SK-N-SH treated with all-trans-retinoic acid at 6 μM for 48 hours (cell line): ENCODE measurements around the gene ABCA13.

ENCODE experiments used
- ATAC-seq: fragments of 200-7000 bp; cut with Tn5 transposase; 3 replicates; pipeline ENCODE4 v1.9.1; 2020; ENCODE audit warnings: mild to moderate bottlenecking, moderate library complexity
- ARNTL ChIP-seq: fragments of 450-650 bp; formaldehyde crosslinking; IDR thresholded peaks from 2 replicates; pipeline ENCODE4 v1.5.0; 2020; ENCODE audit warnings: low read depth, mild to moderate bottlenecking, moderate library complexity, borderline replicate concordance
- BACH2 ChIP-seq: fragments of 250-450 bp; sonication (Bioruptor Pico); IDR thresholded peaks from 2 replicates; pipeline ENCODE4 v1.9.0; 2021; ENCODE audit warnings: mild to moderate bottlenecking, borderline replicate concordance
- CSDC2 ChIP-seq: fragments of 250-450 bp; sonication (Bioruptor Pico); IDR thresholded peaks from 2 replicates; pipeline ENCODE4 v1.5.0; 2020; ENCODE audit warnings: mild to moderate bottlenecking, moderate library complexity
- ESRRG ChIP-seq: fragments of 250-450 bp; sonication (Bioruptor Pico); IDR thresholded peaks from 2 replicates; pipeline ENCODE4 v1.6.1; 2021; ENCODE audit warnings: mild to moderate bottlenecking
- GLIS3 ChIP-seq: fragments of 250-450 bp; sonication (Bioruptor Pico); IDR thresholded peaks from 2 replicates; pipeline ENCODE4 v1.5.0; 2020; ENCODE audit warnings: mild to moderate bottlenecking, moderate library complexity
- ISL1 ChIP-seq: fragments of 250-450 bp; sonication (Bioruptor Pico); IDR thresholded peaks from 2 replicates; pipeline ENCODE4 v2.1.2; 2022; ENCODE audit warnings: mild to moderate bottlenecking, moderate library complexity
- OSR1 ChIP-seq: fragments of 250-450 bp; sonication (Bioruptor Pico); IDR thresholded peaks from 2 replicates; pipeline ENCODE4 v1.8.0; 2022; ENCODE audit warnings: moderate library complexity, mild to moderate bottlenecking, inconsistent platforms
- PATZ1 ChIP-seq: fragments of 250-450 bp; sonication (Bioruptor Pico); IDR thresholded peaks from 2 replicates; pipeline ENCODE4 v1.8.0; 2020; ENCODE audit warnings: mild to moderate bottlenecking, moderate library complexity, borderline replicate concordance
- PPARA ChIP-seq: fragments of 250-450 bp; sonication (Bioruptor Pico); IDR thresholded peaks from 2 replicates; pipeline ENCODE4 v1.5.0; 2020; ENCODE audit warnings: mild to moderate bottlenecking, borderline replicate concordance
- RARB ChIP-seq: fragments of 250-450 bp; sonication (Bioruptor Pico); IDR thresholded peaks from 2 replicates; pipeline ENCODE4 v1.8.0; 2021; ENCODE audit warnings: mild to moderate bottlenecking, moderate library complexity
- SNAI2 ChIP-seq: fragments of 250-450 bp; sonication (Bioruptor Pico); IDR thresholded peaks from 2 replicates; pipeline ENCODE4 v1.5.0; 2020; ENCODE audit warnings: mild to moderate bottlenecking, moderate library complexity
- TCF4 ChIP-seq: fragments of 250-450 bp; sonication (Bioruptor Pico); IDR thresholded peaks from 2 replicates; pipeline ENCODE4 v1.8.0; 2021; ENCODE audit warnings: mild to moderate bottlenecking, moderate library complexity, borderline replicate concordance
- TOX ChIP-seq: fragments of 250-450 bp; sonication (Bioruptor Pico); IDR thresholded peaks from 2 replicates; pipeline ENCODE4 v1.8.0; 2021; ENCODE audit warnings: mild to moderate bottlenecking, moderate library complexity, borderline replicate concordance
- TSHZ2 ChIP-seq: fragments of 250-450 bp; sonication (Bioruptor Pico); IDR thresholded peaks from 2 replicates; pipeline ENCODE4 v1.5.0; 2020; ENCODE audit warnings: mild to moderate bottlenecking, moderate library complexity
- ZFP3 ChIP-seq: fragments of 250-450 bp; sonication (Bioruptor Pico); IDR thresholded peaks from 2 replicates; pipeline ENCODE4 v1.5.0; 2020; ENCODE audit warnings: mild to moderate bottlenecking, moderate library complexity
- ZFP30 ChIP-seq: fragments of 450-650 bp; formaldehyde crosslinking; IDR thresholded peaks from 2 replicates; pipeline ENCODE4 v1.5.0; 2022; ENCODE audit warnings: mild to moderate bottlenecking, moderate library complexity
- ZNF565 ChIP-seq: fragments of 450-650 bp; formaldehyde crosslinking; conservative IDR thresholded peaks from 2 replicates; pipeline ENCODE4 v1.5.0; 2020; ENCODE audit warnings: low read depth, mild to moderate bottlenecking, moderate library complexity
- ZNF70 ChIP-seq: fragments of 450-650 bp; formaldehyde crosslinking; IDR thresholded peaks from 2 replicates; pipeline ENCODE4 v1.5.0; 2020; ENCODE audit warnings: mild to moderate bottlenecking, moderate library complexity
- ZNF8 ChIP-seq: fragments of 450-650 bp; formaldehyde crosslinking; IDR thresholded peaks from 2 replicates; pipeline ENCODE4 v1.5.0; 2020; ENCODE audit warnings: mild to moderate bottlenecking, moderate library complexity
- TF ChIP-seq, protein P1 (sequence below): fragments of 250-450 bp; sonication (Bioruptor Pico); IDR thresholded peaks from 2 replicates; pipeline ENCODE4 v1.5.1; 2021; ENCODE audit warnings: mild to moderate bottlenecking, moderate library complexity
- TF ChIP-seq, protein P2 (sequence below): fragments of 250-450 bp; sonication (Bioruptor Pico); IDR thresholded peaks from 2 replicates; pipeline ENCODE4 v1.5.1; 2020; ENCODE audit warnings: low read depth, mild to moderate bottlenecking, moderate library complexity
- TF ChIP-seq, protein P3 (sequence below): fragments of 250-450 bp; sonication (Bioruptor Pico); IDR thresholded peaks from 2 replicates; pipeline ENCODE4 v1.8.0; 2021; ENCODE audit warnings: low read depth, mild to moderate bottlenecking, moderate library complexity, borderline replicate concordance

ABCA13 gene

GRCh38 chr7:48416327-48416908 is 245.2 kb downstream of the ABCA13 start:
- TF ChIP-seq BACH2 (CRISPR knock-in tag) = no peak
- TF ChIP-seq, all 23 proteins: peak for 0
- peak; percentile 46; the same call in 2 of the 3 replicates for ATAC-seq

- TF ChIP-seq, protein P1, sequence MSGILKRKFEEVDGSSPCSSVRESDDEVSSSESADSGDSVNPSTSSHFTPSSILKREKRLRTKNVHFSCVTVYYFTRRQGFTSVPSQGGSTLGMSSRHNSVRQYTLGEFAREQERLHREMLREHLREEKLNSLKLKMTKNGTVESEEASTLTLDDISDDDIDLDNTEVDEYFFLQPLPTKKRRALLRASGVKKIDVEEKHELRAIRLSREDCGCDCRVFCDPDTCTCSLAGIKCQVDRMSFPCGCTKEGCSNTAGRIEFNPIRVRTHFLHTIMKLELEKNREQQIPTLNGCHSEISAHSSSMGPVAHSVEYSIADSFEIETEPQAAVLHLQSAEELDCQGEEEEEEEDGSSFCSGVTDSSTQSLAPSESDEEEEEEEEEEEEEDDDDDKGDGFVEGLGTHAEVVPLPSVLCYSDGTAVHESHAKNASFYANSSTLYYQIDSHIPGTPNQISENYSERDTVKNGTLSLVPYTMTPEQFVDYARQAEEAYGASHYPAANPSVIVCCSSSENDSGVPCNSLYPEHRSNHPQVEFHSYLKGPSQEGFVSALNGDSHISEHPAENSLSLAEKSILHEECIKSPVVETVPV (CRISPR knock-in tag) = no peak
- TF ChIP-seq RARB (CRISPR knock-in tag) (no peak), ZFP30 (no peak), ARNTL (CRISPR knock-in tag) (no peak), CSDC2 (no peak), ZNF8 (CRISPR knock-in tag) (no peak), ISL1 (CRISPR knock-in tag) (no peak), ZFP3 (no peak), ZNF565 (CRISPR knock-in tag) (no peak), PPARA (CRISPR knock-in tag) (no peak), TOX (CRISPR knock-in tag) (no peak), SNAI2 (CRISPR knock-in tag) (no peak), BACH2 (CRISPR knock-in tag) (no peak), TCF4 (no peak), ZNF70 (CRISPR knock-in tag) (no peak), PATZ1 (CRISPR knock-in tag) (no peak), ESRRG (CRISPR knock-in tag) (no peak), GLIS3 (CRISPR knock-in tag) (no peak), OSR1 (CRISPR knock-in tag) (no peak)
- TF ChIP-seq, protein P2, sequence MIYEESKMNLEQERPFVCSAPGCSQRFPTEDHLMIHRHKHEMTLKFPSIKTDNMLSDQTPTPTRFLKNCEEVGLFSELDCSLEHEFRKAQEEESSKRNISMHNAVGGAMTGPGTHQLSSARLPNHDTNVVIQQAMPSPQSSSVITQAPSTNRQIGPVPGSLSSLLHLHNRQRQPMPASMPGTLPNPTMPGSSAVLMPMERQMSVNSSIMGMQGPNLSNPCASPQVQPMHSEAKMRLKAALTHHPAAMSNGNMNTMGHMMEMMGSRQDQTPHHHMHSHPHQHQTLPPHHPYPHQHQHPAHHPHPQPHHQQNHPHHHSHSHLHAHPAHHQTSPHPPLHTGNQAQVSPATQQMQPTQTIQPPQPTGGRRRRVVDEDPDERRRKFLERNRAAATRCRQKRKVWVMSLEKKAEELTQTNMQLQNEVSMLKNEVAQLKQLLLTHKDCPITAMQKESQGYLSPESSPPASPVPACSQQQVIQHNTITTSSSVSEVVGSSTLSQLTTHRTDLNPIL = no peak
- TF ChIP-seq, all 23 proteins: peak for 0
- ATAC-seq = no peak
These were observed 248.1 kb downstream of the ABCA13 start for GRCh38 chr7:48419401-48419800.

DNA sequence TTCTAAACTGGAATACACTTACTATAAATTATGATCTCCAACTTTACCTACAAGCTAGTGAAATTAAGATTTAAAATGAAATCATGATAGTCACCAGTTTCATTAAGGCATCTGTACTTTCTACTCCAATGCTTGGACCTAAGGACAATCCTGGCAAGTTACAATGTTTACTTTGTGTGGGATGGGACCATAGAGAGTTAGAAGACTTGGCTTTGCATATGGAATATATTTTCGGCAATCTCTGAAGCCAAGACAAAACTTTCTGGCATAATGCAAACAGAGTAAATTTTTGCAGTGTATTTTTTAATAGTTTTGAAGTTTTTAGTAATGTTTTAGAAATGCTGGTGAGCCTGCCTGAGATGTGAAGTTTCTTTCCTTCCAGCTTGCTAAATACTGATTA is 248.9 kb downstream of the ABCA13 start:
- TF ChIP-seq TOX (CRISPR knock-in tag) (no peak), ARNTL (CRISPR knock-in tag) (no peak), TSHZ2 (no peak), ISL1 (CRISPR knock-in tag) (no peak), ZNF70 (CRISPR knock-in tag) (no peak), ZNF8 (CRISPR knock-in tag) (no peak), OSR1 (CRISPR knock-in tag) (no peak), GLIS3 (CRISPR knock-in tag) (no peak), CSDC2 (no peak), TCF4 (no peak), ESRRG (CRISPR knock-in tag) (no peak), ZNF565 (CRISPR knock-in tag) (no peak), BACH2 (CRISPR knock-in tag) (no peak), ZFP3 (no peak)
- TF ChIP-seq, protein P3, sequence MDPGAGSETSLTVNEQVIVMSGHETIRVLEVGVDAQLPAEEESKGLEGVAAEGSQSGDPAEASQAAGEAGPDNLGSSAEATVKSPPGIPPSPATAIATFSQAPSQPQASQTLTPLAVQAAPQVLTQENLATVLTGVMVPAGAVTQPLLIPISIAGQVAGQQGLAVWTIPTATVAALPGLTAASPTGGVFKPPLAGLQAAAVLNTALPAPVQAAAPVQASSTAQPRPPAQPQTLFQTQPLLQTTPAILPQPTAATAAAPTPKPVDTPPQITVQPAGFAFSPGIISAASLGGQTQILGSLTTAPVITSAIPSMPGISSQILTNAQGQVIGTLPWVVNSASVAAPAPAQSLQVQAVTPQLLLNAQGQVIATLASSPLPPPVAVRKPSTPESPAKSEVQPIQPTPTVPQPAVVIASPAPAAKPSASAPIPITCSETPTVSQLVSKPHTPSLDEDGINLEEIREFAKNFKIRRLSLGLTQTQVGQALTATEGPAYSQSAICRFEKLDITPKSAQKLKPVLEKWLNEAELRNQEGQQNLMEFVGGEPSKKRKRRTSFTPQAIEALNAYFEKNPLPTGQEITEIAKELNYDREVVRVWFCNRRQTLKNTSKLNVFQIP = no peak
- TF ChIP-seq, protein P1 (CRISPR knock-in tag) = no peak
- ATAC-seq = no peak
